Tibial nerve (tissue), 4 donors: Measurements from ENCODE around the gene ALPK3.

Experiments
- CTCF ChIP-seq, 5 experiments: fragments of 200-600 bp in 3 of 5; fragments of 450-650 bp in 2 of 5; sonication (generic) in 3 of 5; IDR thresholded peaks; one replicate each; pipeline ENCODE4 v1.5.1; 2016 to 2019; ENCODE audit warnings: antibody characterized with exemption in 5 of 5, mild to moderate bottlenecking in 3 of 5, moderate library complexity in 2 of 5
- EP300 ChIP-seq, 2 donors: sonication (generic); formaldehyde crosslinking; IDR thresholded peaks; one replicate each; pipeline ENCODE4 v1.6.1; 2017; ENCODE audit warnings: antibody characterized with exemption in 2 of 2, mild to moderate bottlenecking in 1 of 2
- POLR2A ChIP-seq, 2 donors: fragments of 450-650 bp; IDR thresholded peaks; one replicate each; pipeline ENCODE4 v1.6.1; 2017; ENCODE audit warnings: antibody characterized with exemption in 2 of 2, mild to moderate bottlenecking in 2 of 2, moderate library complexity in 2 of 2

DNA sequence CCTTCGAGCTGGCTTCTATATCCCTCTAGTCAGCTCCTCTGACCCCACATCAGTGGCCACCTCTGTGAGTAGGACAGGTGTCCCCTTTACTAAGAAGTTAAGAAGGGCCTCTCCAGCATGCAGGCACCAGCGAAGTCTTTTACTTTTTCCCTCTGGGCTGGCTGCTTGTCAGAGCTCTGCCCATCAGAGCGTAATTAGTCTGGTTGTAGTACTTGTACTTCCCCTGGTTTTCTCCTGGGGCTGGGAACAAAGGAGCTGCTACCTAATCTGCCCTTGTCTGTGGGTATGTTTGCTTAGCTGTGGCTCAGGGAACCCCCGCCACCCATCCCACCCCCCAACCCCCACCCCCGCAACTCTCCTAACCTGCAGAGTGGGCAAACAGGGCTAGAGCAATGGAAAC, 27.4 kb upstream of the ALPK3 start:
- TF ChIP-seq CTCF (IDR thresholded peaks at IDR 0.05) (no peak), POLR2A (IDR thresholded peaks at IDR 0.05) (no peak), EP300 (IDR thresholded peaks at IDR 0.05) (no peak)
